ENCODE data around the gene SREBF1.

DNA sequence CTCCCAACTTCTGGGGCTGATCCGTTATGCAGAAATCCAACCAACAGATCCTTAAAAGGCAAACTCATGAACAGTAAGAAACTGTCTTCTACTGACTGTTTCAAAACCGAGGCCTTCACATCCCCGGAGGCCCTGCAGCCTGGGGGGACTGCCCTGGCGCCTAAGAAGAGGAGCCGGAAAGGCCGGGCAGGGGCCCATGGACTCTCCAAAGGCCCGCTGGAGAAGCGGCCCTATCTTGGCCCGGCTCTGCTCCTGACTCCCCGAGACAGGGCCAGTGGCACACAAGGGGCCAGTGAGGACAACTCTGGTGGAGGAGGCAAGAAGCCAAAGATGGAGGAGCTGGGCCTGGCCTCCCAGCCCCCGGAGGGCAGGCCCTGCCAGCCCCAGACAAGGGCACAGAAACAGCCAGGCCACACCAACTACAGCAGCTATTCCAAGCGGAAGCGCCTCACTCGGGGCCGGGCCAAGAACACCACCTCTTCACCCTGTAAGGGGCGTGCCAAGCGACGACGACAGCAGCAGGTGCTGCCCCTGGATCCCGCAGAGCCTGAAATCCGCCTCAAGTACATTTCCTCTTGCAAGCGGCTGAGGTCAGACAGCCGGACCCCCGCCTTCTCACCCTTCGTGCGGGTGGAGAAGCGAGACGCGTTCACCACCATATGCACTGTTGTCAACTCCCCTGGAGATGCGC lies 39.5 kb downstream of the SREBF1 start:
- no peak for TF ChIP-seq EZH2phosphoT487 (IDR thresholded peaks at IDR 0.05; ENCODE audit: unreplicated experiment)
- no peak for TF ChIP-seq EZH2 (IDR thresholded peaks at IDR 0.05; ENCODE audit: low read depth, unreplicated experiment)
- TF ChIP-seq, protein P1, sequence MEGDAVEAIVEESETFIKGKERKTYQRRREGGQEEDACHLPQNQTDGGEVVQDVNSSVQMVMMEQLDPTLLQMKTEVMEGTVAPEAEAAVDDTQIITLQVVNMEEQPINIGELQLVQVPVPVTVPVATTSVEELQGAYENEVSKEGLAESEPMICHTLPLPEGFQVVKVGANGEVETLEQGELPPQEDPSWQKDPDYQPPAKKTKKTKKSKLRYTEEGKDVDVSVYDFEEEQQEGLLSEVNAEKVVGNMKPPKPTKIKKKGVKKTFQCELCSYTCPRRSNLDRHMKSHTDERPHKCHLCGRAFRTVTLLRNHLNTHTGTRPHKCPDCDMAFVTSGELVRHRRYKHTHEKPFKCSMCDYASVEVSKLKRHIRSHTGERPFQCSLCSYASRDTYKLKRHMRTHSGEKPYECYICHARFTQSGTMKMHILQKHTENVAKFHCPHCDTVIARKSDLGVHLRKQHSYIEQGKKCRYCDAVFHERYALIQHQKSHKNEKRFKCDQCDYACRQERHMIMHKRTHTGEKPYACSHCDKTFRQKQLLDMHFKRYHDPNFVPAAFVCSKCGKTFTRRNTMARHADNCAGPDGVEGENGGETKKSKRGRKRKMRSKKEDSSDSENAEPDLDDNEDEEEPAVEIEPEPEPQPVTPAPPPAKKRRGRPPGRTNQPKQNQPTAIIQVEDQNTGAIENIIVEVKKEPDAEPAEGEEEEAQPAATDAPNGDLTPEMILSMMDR (conservative IDR thresholded peaks at IDR 0.05; ENCODE audit: low read depth in 2 of 2) = no peak
- TF ChIP-seq POLR2AphosphoS5 (IDR thresholded peaks at IDR 0.05; ENCODE audit: low read depth) = no peak
- no peak for TF ChIP-seq CREB1 (CRISPR knock-in tag; IDR thresholded peaks at IDR 0.05; ENCODE audit: low read depth)
- TF ChIP-seq ZNF331 (CRISPR knock-in tag; IDR thresholded peaks at IDR 0.05; ENCODE audit: low read depth) = no peak
